Mesendoderm (in vitro differentiated cells): ENCODE data around the gene MCTP2.

Experiments
- DNase-seq: peaks from one replicate; pipeline ENCODE4 v3.0.0; 2013
- H2AK5ac ChIP-seq: 2 replicates; pipeline ENCODE4 v1.6.1; 2013; ENCODE audit warnings: low read length, inconsistent platforms
- H2BK120ac ChIP-seq: 2 replicates; pipeline ENCODE4 v1.6.1; 2013; ENCODE audit warnings: low read depth, mild to moderate bottlenecking, low read length, moderate library complexity, mixed read lengths
- H2BK15ac ChIP-seq: replicated peaks from 2 replicates; pipeline ENCODE4 v1.6.1; 2013; ENCODE audit warnings: low read depth, mild to moderate bottlenecking, moderate library complexity
- H2BK5ac ChIP-seq: 2 replicates; pipeline ENCODE4 v1.6.1; 2013; ENCODE audit warnings: low read length, inconsistent platforms
- H3K18ac ChIP-seq: 2 replicates; pipeline ENCODE4 v1.6.1; 2013; ENCODE audit warnings: mild to moderate bottlenecking, low read length, mixed read lengths
- H3K23ac ChIP-seq: one replicate; pipeline ENCODE4 v1.6.1; 2013; ENCODE audit warnings: low read length
- H3K27ac ChIP-seq: 2 replicates; pipeline ENCODE4 v1.5.1; 2013; ENCODE audit warnings: low read depth, mild to moderate bottlenecking, inconsistent platforms, low read length, moderate library complexity
- H3K27me3 ChIP-seq: 2 replicates; pipeline ENCODE4 v1.6.1; 2013; ENCODE audit warnings: low read length, control low read depth, mild to moderate bottlenecking, inconsistent platforms; ENCODE audit not compliant: insufficient read depth, poor library complexity
- H3K36me3 ChIP-seq: 2 replicates; pipeline ENCODE4 v1.6.1; 2013; ENCODE audit warnings: low read length, inconsistent platforms; ENCODE audit not compliant: control insufficient read depth, insufficient read depth
- H3K4ac ChIP-seq: one replicate; pipeline ENCODE4 v1.6.1; 2013; ENCODE audit warnings: low read depth, mild to moderate bottlenecking, low read length, moderate library complexity
- H3K4me1 ChIP-seq: 2 replicates; pipeline ENCODE4 v1.6.1; 2013; ENCODE audit warnings: low read depth, low read length, inconsistent platforms; ENCODE audit not compliant: control insufficient read depth
- H3K4me2 ChIP-seq: 2 replicates; pipeline ENCODE4 v1.6.1; 2013; ENCODE audit warnings: low read length
- H3K4me3 ChIP-seq: 2 replicates; pipeline ENCODE4 v1.5.1; 2013; ENCODE audit warnings: mild to moderate bottlenecking, low read length
- H3K56ac ChIP-seq: one replicate; pipeline ENCODE4 v1.6.1; 2013; ENCODE audit warnings: low read length
- H3K79me1 ChIP-seq: 2 replicates; pipeline ENCODE4 v1.6.1; 2013; ENCODE audit warnings: low read length, inconsistent platforms
- H3K79me2 ChIP-seq: 2 replicates; pipeline ENCODE4 v1.6.1; 2013; ENCODE audit warnings: mild to moderate bottlenecking, low read length; ENCODE audit not compliant: control insufficient read depth, insufficient read depth
- H3K9ac ChIP-seq: 2 replicates; pipeline ENCODE4 v1.6.1; 2013; ENCODE audit warnings: low read length, inconsistent platforms
- H4K5ac ChIP-seq: one replicate; pipeline ENCODE4 v1.6.1; 2013; ENCODE audit warnings: low read length
- H4K8ac ChIP-seq: one replicate; pipeline ENCODE4 v1.6.1; 2013; ENCODE audit warnings: low read depth, mild to moderate bottlenecking, control low read depth, low read length, moderate library complexity
- WGBS: extraction: QIAGEN DNeasy Blood & Tissue Kit; methylation state at CpG from one replicate; pipeline ENCODE4 v1.1.7; 2013; ENCODE audit warnings: low lambda C conversion rate, missing lambda C conversion rate; ENCODE audit not compliant: insufficient coverage; ENCODE audit errors: extremely low coverage; 5-methylcytosine and 5-hydroxymethylcytosine counted together

The MCTP2 gene

GRCh38 chr15:94362385-94363092 lies 131.2 kb downstream of the MCTP2 start:
- Histone ChIP-seq H3K4me3 (no peak overlapping the region), H3K27me3 (no peaks in the 10 kb centered on the region), H3K4ac (no peak overlapping the region), H3K27ac (no peak overlapping the region), H3K4me2 (no peak overlapping the region), H4K5ac (no peak overlapping the region), H2AK5ac (no peak overlapping the region), H3K23ac (no peak overlapping the region), H3K56ac (no peak overlapping the region), H2BK15ac (no peak overlapping the region), H3K9ac (no peak overlapping the region), H3K79me2 (no peaks in the 10 kb centered on the region), H2BK120ac (no peak overlapping the region), H3K36me3 (no peaks in the 10 kb centered on the region), H3K18ac (no peak overlapping the region), H4K8ac (no peak overlapping the region), H3K4me1 (no peaks in the 10 kb centered on the region), H2BK5ac (no peak overlapping the region), H3K79me1 (no peaks in the 10 kb centered on the region)
- DNase-seq: no peak
- no CpG with 5 or more reads among the region's 4 CpGs for WGBS

DNA sequence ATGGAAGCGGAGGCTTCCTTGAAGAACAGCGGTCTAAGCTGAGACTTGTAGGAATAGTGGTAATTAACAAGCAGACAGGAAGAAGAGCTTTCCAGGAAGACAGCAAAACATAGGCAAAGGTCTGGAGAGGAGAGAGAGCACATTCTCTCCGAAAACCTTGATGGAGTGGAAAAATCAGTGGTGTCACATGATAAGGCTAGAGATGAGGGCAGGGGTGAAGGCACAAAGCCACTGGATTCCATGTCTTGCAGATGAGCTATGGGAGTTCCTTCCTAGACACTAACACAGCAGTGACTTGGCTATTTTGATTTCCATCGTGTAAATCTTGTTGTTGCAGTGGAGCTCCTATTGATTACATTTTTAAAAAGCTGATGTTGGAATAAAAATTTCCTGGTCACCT lies 132.0 kb downstream of the MCTP2 start:
- H4K8ac ChIP-seq: no peak overlapping the region
- DNase-seq: no peak
- H2AK5ac ChIP-seq: no peak overlapping the region
- H3K4ac ChIP-seq: no peak overlapping the region
- no peak overlapping the region for H3K9ac ChIP-seq
- H3K79me1 ChIP-seq: no peaks in the 10 kb centered on the region
- no peaks in the 10 kb centered on the region for H3K36me3 ChIP-seq
- H2BK5ac ChIP-seq: no peak overlapping the region
- H3K4me2 ChIP-seq: no peak overlapping the region
- no peak overlapping the region for H2BK120ac ChIP-seq
- H3K27ac ChIP-seq: no peak overlapping the region
- no peaks in the 10 kb centered on the region for H3K27me3 ChIP-seq
- peaks cover 2% of the 10 kb centered on the region for H3K4me1 ChIP-seq
- no peak overlapping the region for H3K4me3 ChIP-seq
- H3K56ac ChIP-seq: no peak overlapping the region
- no peak overlapping the region for H4K5ac ChIP-seq
- no peak overlapping the region for H3K23ac ChIP-seq
- no peak overlapping the region for H2BK15ac ChIP-seq
- H3K18ac ChIP-seq: no peak overlapping the region
- WGBS: no CpG with 5 or more reads among the region's 4 CpGs
- no peaks in the 10 kb centered on the region for H3K79me2 ChIP-seq

- H2AK5ac ChIP-seq: no peak overlapping the region
- H3K36me3 ChIP-seq: no peaks in the 10 kb centered on the region
- no peak overlapping the region for H2BK15ac ChIP-seq
- no peak overlapping the region for H2BK120ac ChIP-seq
- H3K4me3 ChIP-seq: no peak overlapping the region
- DNase-seq: no peak
- no peak overlapping the region for H3K56ac ChIP-seq
- WGBS: no CpG with 5 or more reads among the region's 4 CpGs
- no peak overlapping the region for H3K4ac ChIP-seq
- H3K4me2 ChIP-seq: no peak overlapping the region
- H3K27ac ChIP-seq: no peak overlapping the region
- H3K18ac ChIP-seq: no peak overlapping the region
- no peak overlapping the region for H4K5ac ChIP-seq
- H2BK5ac ChIP-seq: no peak overlapping the region
- H4K8ac ChIP-seq: no peak overlapping the region
- H3K27me3 ChIP-seq: no peaks in the 10 kb centered on the region
- no peak overlapping the region for H3K23ac ChIP-seq
- H3K9ac ChIP-seq: no peak overlapping the region
- H3K79me1 ChIP-seq: no peaks in the 10 kb centered on the region
- H3K79me2 ChIP-seq: no peaks in the 10 kb centered on the region
- peaks cover 2% of the 10 kb centered on the region for H3K4me1 ChIP-seq
Observed at GRCh38 chr15:94366781-94367180, 135.4 kb downstream of the MCTP2 start.

GRCh38 chr15:94367726-94368535 lies 136.6 kb downstream of the MCTP2 start:
- no peak overlapping the region for H2BK120ac ChIP-seq
- H2AK5ac ChIP-seq: no peak overlapping the region
- H3K27me3 ChIP-seq: no peaks in the 10 kb centered on the region
- H3K36me3 ChIP-seq: no peaks in the 10 kb centered on the region
- no peak overlapping the region for H3K4me2 ChIP-seq
- H3K4ac ChIP-seq: no peak overlapping the region
- no peaks in the 10 kb centered on the region for H3K79me1 ChIP-seq
- H3K79me2 ChIP-seq: no peaks in the 10 kb centered on the region
- no peak overlapping the region for H3K27ac ChIP-seq
- H4K5ac ChIP-seq: no peak overlapping the region
- no peak overlapping the region for H3K56ac ChIP-seq
- no CpG with 5 or more reads among the region's 6 CpGs for WGBS
- no peak overlapping the region for H2BK5ac ChIP-seq
- H3K4me1 ChIP-seq: peaks cover 2% of the 10 kb centered on the region
- no peak overlapping the region for H3K4me3 ChIP-seq
- H3K9ac ChIP-seq: no peak overlapping the region
- H3K23ac ChIP-seq: no peak overlapping the region
- no peak overlapping the region for H3K18ac ChIP-seq
- no peak overlapping the region for H2BK15ac ChIP-seq
- no peak for DNase-seq
- H4K8ac ChIP-seq: no peak overlapping the region

GRCh38 chr15:94370206-94370935 lies 139.0 kb downstream of the MCTP2 start:
- H3K56ac ChIP-seq: no peak overlapping the region
- no peaks in the 10 kb centered on the region for H3K79me2 ChIP-seq
- H3K79me1 ChIP-seq: no peaks in the 10 kb centered on the region
- no peak overlapping the region for H3K23ac ChIP-seq
- H3K4me1 ChIP-seq: peaks cover 2% of the 10 kb centered on the region
- no peak overlapping the region for H2BK5ac ChIP-seq
- H3K27ac ChIP-seq: no peak overlapping the region
- no peak overlapping the region for H3K18ac ChIP-seq
- no peak for DNase-seq
- no CpG with 5 or more reads among the region's 10 CpGs for WGBS
- H4K5ac ChIP-seq: no peak overlapping the region
- no peaks in the 10 kb centered on the region for H3K36me3 ChIP-seq
- no peak overlapping the region for H2BK15ac ChIP-seq
- no peak overlapping the region for H2AK5ac ChIP-seq
- no peak overlapping the region for H3K4ac ChIP-seq
- H3K4me3 ChIP-seq: no peak overlapping the region
- no peak overlapping the region for H3K4me2 ChIP-seq
- no peak overlapping the region for H2BK120ac ChIP-seq
- H3K27me3 ChIP-seq: no peaks in the 10 kb centered on the region
- H4K8ac ChIP-seq: no peak overlapping the region
- H3K9ac ChIP-seq: no peak overlapping the region
